Stomach (tissue), 9 donors: ENCODE data around the gene CTSK. TPM values are rescaled to one million over a fixed set of nuclear protein-coding genes. Genes with fewer than 3 reads are reported as not detected.
"Not testable (repeated sequence)": the region's sequence is repeated elsewhere in the genome, so short reads cannot be mapped to it uniquely, and the experiment has no call there.

Experiments
- DNase-seq, 2 donors: peaks; one replicate each; pipeline versions ENCODE4 v3.0.0 to v3.0.0-alpha.2; 2013 to 2019
- H3K27ac ChIP-seq, 5 donors: fragments of 200-600 bp in 4 of 5; sonication (generic) in 4 of 5; one replicate each; pipeline ENCODE4 v1.5.1; 2013 to 2019; ENCODE audit warnings: mild to moderate bottlenecking in 1 of 5, moderate library complexity in 1 of 5
- H3K27me3 ChIP-seq, 3 donors: fragments of 200-600 bp; sonication (generic); one replicate each; pipeline ENCODE4 v1.5.1; 2017 to 2019; ENCODE audit warnings: mixed run types in 1 of 3
- H3K36me3 ChIP-seq, 4 donors: fragments of 200-600 bp; sonication (generic); 1 replicate in 3 of 4; 2 replicates in 1 of 4; pipeline ENCODE4 v1.5.1; 2016 to 2019
- H3K4me1 ChIP-seq, 4 donors: fragments of 200-600 bp; sonication (generic); one replicate each; pipeline ENCODE4 v1.5.1; 2016 to 2019
- H3K4me3 ChIP-seq, 4 donors: fragments of 200-600 bp; sonication (generic) in 3 of 4; one replicate each; pipeline ENCODE4 v1.5.1; 2016 to 2019; ENCODE audit warnings: mild to moderate bottlenecking in 1 of 4
- H3K9me3 ChIP-seq, 4 donors: fragments of 200-600 bp; sonication (generic); one replicate each; pipeline ENCODE4 v1.5.1; 2016 to 2019
- EP300 ChIP-seq: sonication (generic); formaldehyde crosslinking; IDR thresholded peaks from one replicate; pipeline ENCODE4 v1.6.1; 2017; ENCODE audit warnings: antibody characterized with exemption
- POLR2A ChIP-seq, 4 donors: fragments of 450-650 bp; IDR thresholded peaks; one replicate each; pipeline ENCODE4 v1.6.1; 2016; ENCODE audit warnings: antibody characterized with exemption in 4 of 4, control low read depth in 2 of 4, mild to moderate bottlenecking in 1 of 4, moderate library complexity in 1 of 4
- POLR2AphosphoS5 ChIP-seq, 3 donors: sonication (generic); formaldehyde crosslinking; IDR thresholded peaks; one replicate each; pipeline ENCODE4 v1.6.1; 2016; ENCODE audit warnings: antibody characterized with exemption in 3 of 3
- WGBS, 5 donors: extraction: QIAGEN DNeasy Blood & Tissue Kit in 3 of 5; methylation state at CpG; one replicate each; pipeline versions ENCODE4 v1.1.5 to v1.1.7; 2013 to 2018; 5-methylcytosine and 5-hydroxymethylcytosine counted together
- intact Hi-C: fragments of 100-400 bp; cut with DNase I; formaldehyde crosslinking; loops from one replicate; pipeline ENCODE4 v1.15.1; 2023; ENCODE audit warnings: low total_unique reads
- polyA plus RNA-seq, 3 donors: library from polyadenylated mRNA; stranded (reverse); fragments of 200-250 nt; gene quantifications; one replicate each; pipeline ENCODE4 v1.2.3, GENCODE V29; 2013
- total RNA-seq, 5 donors: library from RNA; depleted of rRNA; stranded (reverse); fragments of >200 nt; gene quantifications; one replicate each; pipeline versions ENCODE4 v1.1.0 to v1.2.3, GENCODE V29; 2014 to 2016
- TF ChIP-seq, protein P1 (sequence below), 7 experiments: fragments of 450-650 bp in 4 of 7; fragments of 200-600 bp in 3 of 7; sonication (generic) in 3 of 7; IDR thresholded peaks; one replicate each; pipeline ENCODE4 v1.5.1; 2016 to 2019; ENCODE audit warnings: antibody characterized with exemption in 7 of 7, control low read depth in 2 of 7, mild to moderate bottlenecking in 1 of 7
- donor health status: healthy with polysubstance abuse.
- donor health status: Bipolar disorder and iron deficiency.
- donor health status: healthy.

Gene CTSK
- total and polyA plus RNA-seq, 8 donors = 7.6 to 49.8 (median 13.7) TPM

- no peak for TF ChIP-seq EP300
- no peak for TF ChIP-seq POLR2A (IDR thresholded peaks at IDR 0.05)
- TF ChIP-seq, protein P1, sequence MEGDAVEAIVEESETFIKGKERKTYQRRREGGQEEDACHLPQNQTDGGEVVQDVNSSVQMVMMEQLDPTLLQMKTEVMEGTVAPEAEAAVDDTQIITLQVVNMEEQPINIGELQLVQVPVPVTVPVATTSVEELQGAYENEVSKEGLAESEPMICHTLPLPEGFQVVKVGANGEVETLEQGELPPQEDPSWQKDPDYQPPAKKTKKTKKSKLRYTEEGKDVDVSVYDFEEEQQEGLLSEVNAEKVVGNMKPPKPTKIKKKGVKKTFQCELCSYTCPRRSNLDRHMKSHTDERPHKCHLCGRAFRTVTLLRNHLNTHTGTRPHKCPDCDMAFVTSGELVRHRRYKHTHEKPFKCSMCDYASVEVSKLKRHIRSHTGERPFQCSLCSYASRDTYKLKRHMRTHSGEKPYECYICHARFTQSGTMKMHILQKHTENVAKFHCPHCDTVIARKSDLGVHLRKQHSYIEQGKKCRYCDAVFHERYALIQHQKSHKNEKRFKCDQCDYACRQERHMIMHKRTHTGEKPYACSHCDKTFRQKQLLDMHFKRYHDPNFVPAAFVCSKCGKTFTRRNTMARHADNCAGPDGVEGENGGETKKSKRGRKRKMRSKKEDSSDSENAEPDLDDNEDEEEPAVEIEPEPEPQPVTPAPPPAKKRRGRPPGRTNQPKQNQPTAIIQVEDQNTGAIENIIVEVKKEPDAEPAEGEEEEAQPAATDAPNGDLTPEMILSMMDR (IDR thresholded peaks at IDR 0.05) = no peak
- no peak for TF ChIP-seq POLR2AphosphoS5 (IDR thresholded peaks at IDR 0.05)
- H3K27me3 ChIP-seq = no peaks in the 10 kb centered on the region
- H3K4me1 ChIP-seq = peaks cover 0 to 9% (median 0%) of the 10 kb centered on the region in 4 donors
- H3K4me3 ChIP-seq = no peak overlapping the region
- H3K9me3 ChIP-seq = no peaks in the 10 kb centered on the region
- H3K27ac ChIP-seq = no peak overlapping the region
- intact Hi-C loops = no loop called here
- WGBS, 5 donors = 84 to 94% (median 89%) methylated on average over 3 of the region's 3 CpGs
- DNase-seq = no peak
- H3K36me3 ChIP-seq = peaks cover 4 to 57% (median 54%) of the 10 kb centered on the region in 4 donors
Observed at GRCh38 chr1:150796374-150796773, 11.7 kb downstream of the CTSK start.

DNA sequence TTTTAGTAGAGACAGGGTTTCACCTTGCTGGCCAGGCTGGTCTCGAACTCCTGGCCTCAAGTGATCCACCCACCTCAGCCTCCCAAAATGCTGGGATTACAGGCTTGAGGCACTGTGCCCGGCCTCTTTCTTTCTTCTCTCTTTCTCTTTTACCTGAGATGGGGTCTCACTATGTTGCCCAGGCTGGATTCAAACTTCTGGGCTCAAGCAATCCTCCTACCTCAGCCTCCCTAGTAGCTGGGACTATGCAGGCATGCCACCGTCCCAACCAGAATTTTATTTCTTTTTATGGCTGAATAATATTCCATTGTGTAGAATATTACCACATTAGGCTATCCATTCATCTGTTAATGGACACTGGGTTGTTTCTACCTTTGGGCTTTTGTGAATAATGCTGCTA is 14.3 kb downstream of the CTSK start:
- intact Hi-C loops, H3K4me3 ChIP-seq, DNase-seq, H3K27ac ChIP-seq, H3K27me3 ChIP-seq, H3K9me3 ChIP-seq: not testable (repeated sequence)
- WGBS, 5 donors = 96 to 100% (median 98%) methylated on average over 3 of the region's 3 CpGs
- H3K36me3 ChIP-seq = peaks cover 4 to 42% (median 41%) of the 10 kb centered on the region in 4 donors
- H3K4me1 ChIP-seq = peaks cover 0 to 19% (median 0%) of the 10 kb centered on the region in 4 donors

DNA sequence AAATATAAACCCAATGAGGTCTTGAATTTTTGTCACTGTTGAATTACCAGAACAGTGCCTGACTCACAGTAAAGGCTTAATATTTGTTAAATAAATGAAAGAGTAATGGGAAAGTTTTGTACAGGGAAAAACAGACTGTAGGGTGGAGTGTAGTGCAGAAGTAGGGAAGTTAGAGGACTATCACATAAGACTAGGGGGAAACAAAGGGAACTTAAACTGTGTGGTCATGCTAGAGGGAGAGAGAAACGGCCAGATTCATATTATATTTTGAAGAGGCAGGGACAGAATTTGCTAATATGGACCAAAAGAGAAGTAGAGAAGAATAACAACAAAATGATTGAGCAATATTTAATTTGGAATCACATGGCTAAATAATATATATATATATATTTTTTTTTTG is 14.8 kb downstream of the CTSK start:
- no peak for DNase-seq
- peaks cover 4 to 37% (median 35%) of the 10 kb centered on the region in 4 donors for H3K36me3 ChIP-seq
- no peaks in the 10 kb centered on the region for H3K27me3 ChIP-seq
- intact Hi-C loops = no loop called here
- H3K4me3 ChIP-seq = no peak overlapping the region
- H3K4me1 ChIP-seq = peaks cover 0 to 19% (median 0%) of the 10 kb centered on the region in 4 donors
- no peaks in the 10 kb centered on the region for H3K9me3 ChIP-seq
- WGBS, 5 donors = 68 to 84% (median 74%) methylated on average over 1 of the region's 1 CpG
- H3K27ac ChIP-seq = no peak overlapping the region
- TF ChIP-seq, protein P1 (IDR thresholded peaks at IDR 0.05) = no peak
- TF ChIP-seq POLR2A (IDR thresholded peaks at IDR 0.05) = no peak
- no peak for TF ChIP-seq POLR2AphosphoS5 (IDR thresholded peaks at IDR 0.05)
- TF ChIP-seq EP300 = no peak

GRCh38 chr1:150791585-150791984 is 16.5 kb downstream of the CTSK start:
- intact Hi-C loops = no loop called here
- WGBS, 5 donors = 83 to 96% (median 93%) methylated on average over 4 of the region's 4 CpGs
- TF ChIP-seq POLR2A (IDR thresholded peaks at IDR 0.05) = no peak
- H3K27ac ChIP-seq = no peak overlapping the region
- H3K4me3 ChIP-seq = no peak overlapping the region
- no peaks in the 10 kb centered on the region for H3K27me3 ChIP-seq
- no peak for DNase-seq
- H3K36me3 ChIP-seq = peaks cover 3 to 21% (median 19%) of the 10 kb centered on the region in 4 donors
- H3K9me3 ChIP-seq = no peaks in the 10 kb centered on the region
- peaks cover 0 to 19% (median 0%) of the 10 kb centered on the region in 4 donors for H3K4me1 ChIP-seq

DNA sequence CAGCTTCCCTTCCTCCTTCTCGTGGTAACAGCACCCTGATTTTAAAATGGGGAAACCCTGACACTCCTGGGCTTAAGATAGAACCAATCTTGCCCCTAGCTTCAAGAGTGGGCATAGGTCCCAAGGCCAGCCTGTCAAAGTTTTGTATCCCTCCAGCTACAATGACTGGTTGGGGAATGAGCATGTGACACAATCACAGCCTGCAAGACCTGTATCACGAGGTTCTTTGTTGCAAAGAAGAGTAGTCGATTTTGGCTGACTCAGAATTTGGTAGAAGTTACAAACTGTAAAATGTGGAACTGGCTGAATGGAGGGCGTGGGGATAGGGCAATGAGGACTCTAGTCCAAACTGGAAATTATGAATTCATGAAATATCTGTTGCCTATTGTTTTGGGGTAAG is 18.7 kb downstream of the CTSK start:
- Histone ChIP-seq H3K4me3 (no peak overlapping the region), H3K4me1 (peaks cover 0 to 19% (median 0%) of the 10 kb centered on the region in 4 donors), H3K27me3 (no peaks in the 10 kb centered on the region), H3K36me3 (no peaks in the 10 kb centered on the region), H3K9me3 (no peaks in the 10 kb centered on the region), H3K27ac (no peak overlapping the region)
- TF ChIP-seq POLR2AphosphoS5 (IDR thresholded peaks at IDR 0.05) (no peak), EP300 (no peak), POLR2A (IDR thresholded peaks at IDR 0.05) (no peak)
- TF ChIP-seq, protein P1 (IDR thresholded peaks at IDR 0.05) = no peak
- intact Hi-C loops = no loop called here
- WGBS, 5 donors = 55 to 76% (median 66%) methylated on average over 4 of the region's 4 CpGs
- no peak for DNase-seq
